DOHH2 (cell line): ENCODE results near the gene XRCC1.

Experiments
- EZH2phosphoT487 ChIP-seq: fragments of 200-600 bp; sonication (generic); IDR thresholded peaks from 2 replicates; pipeline ENCODE4 v1.6.1; 2017; ENCODE audit warnings: borderline replicate concordance, mild to moderate bottlenecking, antibody characterized with exemption, low read length, moderate library complexity, mixed read lengths
- TF ChIP-seq, protein P1 (sequence below): fragments of 200-600 bp; sonication (generic); IDR thresholded peaks from one replicate; pipeline ENCODE4 v1.5.1; 2014; ENCODE audit warnings: antibody characterized with exemption, mild to moderate bottlenecking, low read depth, low read length; ENCODE audit not compliant: poor library complexity, severe bottlenecking

DNA sequence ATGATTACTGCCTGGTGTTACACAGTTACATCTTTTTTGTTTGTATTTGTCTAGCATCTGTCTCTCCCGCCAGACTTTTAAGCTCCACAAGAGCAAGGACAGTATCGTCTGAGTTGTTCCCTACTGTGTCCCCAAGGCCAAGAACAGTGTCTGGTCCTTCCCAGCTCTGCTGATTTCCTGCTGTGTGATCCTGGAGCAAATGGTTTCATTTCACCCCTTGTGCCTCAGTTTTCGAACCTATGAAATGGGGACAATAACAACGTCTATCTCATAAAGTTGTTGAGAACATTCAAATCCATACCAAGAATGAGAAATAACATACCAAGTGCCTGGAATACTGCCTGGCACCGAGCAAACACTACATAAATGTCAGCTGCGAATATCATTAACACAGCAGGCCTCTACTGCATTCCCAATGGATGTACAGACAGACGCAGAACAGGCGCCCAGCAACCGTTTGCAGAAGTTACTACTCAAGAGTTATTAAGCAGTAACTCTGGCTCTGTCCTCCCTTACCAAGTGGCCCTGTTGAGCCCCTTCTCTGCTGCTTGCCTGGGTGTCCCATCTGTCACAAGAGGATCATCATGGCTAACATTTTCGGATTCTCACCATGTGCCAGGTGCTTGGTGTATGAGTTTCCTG, 11.4 kb downstream of the XRCC1 start:
- TF ChIP-seq, protein P1, sequence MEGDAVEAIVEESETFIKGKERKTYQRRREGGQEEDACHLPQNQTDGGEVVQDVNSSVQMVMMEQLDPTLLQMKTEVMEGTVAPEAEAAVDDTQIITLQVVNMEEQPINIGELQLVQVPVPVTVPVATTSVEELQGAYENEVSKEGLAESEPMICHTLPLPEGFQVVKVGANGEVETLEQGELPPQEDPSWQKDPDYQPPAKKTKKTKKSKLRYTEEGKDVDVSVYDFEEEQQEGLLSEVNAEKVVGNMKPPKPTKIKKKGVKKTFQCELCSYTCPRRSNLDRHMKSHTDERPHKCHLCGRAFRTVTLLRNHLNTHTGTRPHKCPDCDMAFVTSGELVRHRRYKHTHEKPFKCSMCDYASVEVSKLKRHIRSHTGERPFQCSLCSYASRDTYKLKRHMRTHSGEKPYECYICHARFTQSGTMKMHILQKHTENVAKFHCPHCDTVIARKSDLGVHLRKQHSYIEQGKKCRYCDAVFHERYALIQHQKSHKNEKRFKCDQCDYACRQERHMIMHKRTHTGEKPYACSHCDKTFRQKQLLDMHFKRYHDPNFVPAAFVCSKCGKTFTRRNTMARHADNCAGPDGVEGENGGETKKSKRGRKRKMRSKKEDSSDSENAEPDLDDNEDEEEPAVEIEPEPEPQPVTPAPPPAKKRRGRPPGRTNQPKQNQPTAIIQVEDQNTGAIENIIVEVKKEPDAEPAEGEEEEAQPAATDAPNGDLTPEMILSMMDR: no peak
- no peak for TF ChIP-seq EZH2phosphoT487
